Calu3 (cell line): ENCODE results near the gene PADI6. TPM values are rescaled to one million over a fixed set of nuclear protein-coding genes. Genes with fewer than 3 reads are reported as not detected.

Experiments used
- BruUV-seq: library from RNA; stranded (reverse); fragments of 400-500 nt; replicated peaks from 2 replicates; lab custom pipeline; 2021; lab: Mats Ljungman, UMichigan
- CTCF ChIA-PET: fragments of 300-600 bp; sonication (Branson Sonifier 250); formaldehyde crosslinking; loops from one replicate; lab custom pipeline; 2022; ENCODE audit warnings: antibody characterized with exemption; lab: Charles Lee
- DNase-seq: peaks from one replicate; pipeline ENCODE4 v3.0.0; 2022
- H3K27ac Mint-ChIP-seq: one replicate; pipeline ENCODE4 v1.8.0; 2022; ENCODE audit warnings: mixed read lengths; ENCODE audit not compliant: unreplicated experiment
- H3K27me3 Mint-ChIP-seq: one replicate; pipeline ENCODE4 v1.8.0; 2022; ENCODE audit warnings: mixed read lengths; ENCODE audit not compliant: unreplicated experiment
- H3K36me3 Mint-ChIP-seq: one replicate; pipeline ENCODE4 v1.8.0; 2022; ENCODE audit warnings: mild to moderate bottlenecking, moderate library complexity, mixed read lengths; ENCODE audit not compliant: insufficient read depth, unreplicated experiment
- H3K4me1 Mint-ChIP-seq: one replicate; pipeline ENCODE4 v1.8.0; 2022; ENCODE audit warnings: mild to moderate bottlenecking, low read depth, mixed read lengths; ENCODE audit not compliant: unreplicated experiment
- H3K4me3 Mint-ChIP-seq: one replicate; pipeline ENCODE4 v1.8.0; 2022; ENCODE audit warnings: mild to moderate bottlenecking, low read depth, moderate library complexity, mixed read lengths; ENCODE audit not compliant: unreplicated experiment
- H3K9me3 Mint-ChIP-seq: one replicate; pipeline ENCODE4 v1.8.0; 2022; ENCODE audit warnings: low read depth, mixed read lengths; ENCODE audit not compliant: unreplicated experiment
- CTCF ChIP-seq: fragments of 200-600 bp; IDR thresholded peaks from one replicate; pipeline ENCODE4 v1.8.0; 2022; ENCODE audit warnings: antibody characterized with exemption; ENCODE audit not compliant: unreplicated experiment
- intact Hi-C: fragments of 100-400 bp; cut with micrococcal nuclease; formaldehyde crosslinking; loops from one replicate; pipeline ENCODE4 v1.10.0; 2022; ENCODE audit not compliant: unreplicated experiment
- total RNA-seq: library from RNA; stranded (reverse); gene quantifications from 2 replicates; pipeline ENCODE4 v1.2.3, GENCODE V29; 2022

Gene PADI6
- total RNA-seq, 1 experiment from 2014 or later: not detected

GRCh38 chr1:17377325-17377953 is 5.4 kb downstream of the PADI6 start:
- intact Hi-C loops: no loop called here
- Mint-ChIP-seq H3K27ac (peak overlapping the region; percentile 30), H3K4me3 (no peak overlapping the region), H3K9me3 (no peaks in the 10 kb centered on the region), H3K4me1 (no peaks in the 10 kb centered on the region), H3K36me3 (peaks cover 5% of the 10 kb centered on the region), H3K27me3 (peaks cover 45% of the 10 kb centered on the region)
- no peak for DNase-seq
- TF ChIP-seq CTCF: no peak
- no TSS peak for BruUV-seq
- CTCF ChIA-PET: no interaction called here

GRCh38 chr1:17381161-17381560 is 9.2 kb downstream of the PADI6 start:
- H3K36me3 Mint-ChIP-seq: peaks cover 5% of the 10 kb centered on the region
- CTCF ChIA-PET: no interaction called here
- no peak overlapping the region for H3K4me3 Mint-ChIP-seq
- no peak for TF ChIP-seq CTCF
- H3K4me1 Mint-ChIP-seq: no peaks in the 10 kb centered on the region
- no peaks in the 10 kb centered on the region for H3K9me3 Mint-ChIP-seq
- intact Hi-C loops: no loop called here
- peaks cover 71% of the 10 kb centered on the region for H3K27me3 Mint-ChIP-seq
- H3K27ac Mint-ChIP-seq: no peak overlapping the region
- DNase-seq: no peak
- BruUV-seq: no TSS peak

- CTCF ChIA-PET: no interaction called here
- intact Hi-C loops: no loop called here
- no peaks in the 10 kb centered on the region for H3K4me1 Mint-ChIP-seq
- H3K27me3 Mint-ChIP-seq: peaks cover 80% of the 10 kb centered on the region
- DNase-seq: no peak
- H3K36me3 Mint-ChIP-seq: no peaks in the 10 kb centered on the region
- BruUV-seq: no TSS peak
- H3K9me3 Mint-ChIP-seq: no peaks in the 10 kb centered on the region
- no peak for TF ChIP-seq CTCF
- no peak overlapping the region for H3K27ac Mint-ChIP-seq
- H3K4me3 Mint-ChIP-seq: no peak overlapping the region
Observed at GRCh38 chr1:17392199-17392740, 20.3 kb downstream of the PADI6 start.

GRCh38 chr1:17393230-17393629 is 21.2 kb downstream of the PADI6 start:
- Mint-ChIP-seq H3K27ac (no peak overlapping the region), H3K27me3 (peaks cover 70% of the 10 kb centered on the region), H3K4me3 (no peak overlapping the region), H3K9me3 (no peaks in the 10 kb centered on the region), H3K4me1 (no peaks in the 10 kb centered on the region), H3K36me3 (no peaks in the 10 kb centered on the region)
- no peak for DNase-seq
- CTCF ChIA-PET: interaction anchor here (0.7 kb wide), 1 partner anchor 25 kb away, joined by 3 read pairs; no protein-coding TSS in a partner anchor
- TF ChIP-seq CTCF: no peak
- intact Hi-C loops: no loop called here
- no TSS peak for BruUV-seq
